H1 (cell line): Measurements from ENCODE around the gene CFAP107. TPM values are rescaled to one million over a fixed set of nuclear protein-coding genes. Genes with fewer than 3 reads are reported as not detected.

Experiments
- CTCF ChIA-PET: fragments of 300-600 bp; sonication (Branson Sonifier 250); formaldehyde crosslinking; loops from one replicate; lab custom pipeline; 2021; ENCODE audit not compliant: partially characterized antibody; lab: Charles Lee
- POLR2A ChIA-PET: fragments of 300-600 bp; sonication (Branson Sonifier 250); formaldehyde crosslinking; loops from one replicate; lab custom pipeline; 2021; ENCODE audit warnings: inconsistent platforms; ENCODE audit not compliant: partially characterized antibody; lab: Charles Lee
- DNase-seq, 2 experiments: peaks; one replicate each; pipeline versions ENCODE4 v3.0.0 to v3.0.0-alpha.2; 2010 to 2022; ENCODE audit warnings: low spot score in 2 of 2, low read depth in 1 of 2, mixed read lengths in 1 of 2
- FAIRE-seq: peaks from 2 replicates; lab custom pipeline; 2011; peaks lifted over from hg19 to GRCh38; lab: Jason Lieb, UNC
- H2AFZ ChIP-seq: 2 replicates; pipeline ENCODE4 v1.8.1; 2012; ENCODE audit warnings: low read length, inconsistent platforms
- H2AK5ac ChIP-seq: 2 replicates; pipeline ENCODE4 v1.6.1; 2013; ENCODE audit warnings: low read depth, low read length
- H2BK120ac ChIP-seq: replicated peaks from 2 replicates; pipeline ENCODE3; 2013; ENCODE audit warnings: low read depth, low read length, inconsistent platforms
- H2BK12ac ChIP-seq: 2 replicates; pipeline ENCODE4 v1.6.1; 2013; ENCODE audit warnings: low read depth, low read length
- H2BK15ac ChIP-seq: 2 replicates; pipeline ENCODE4 v1.6.1; 2013; ENCODE audit warnings: low read length
- H2BK20ac ChIP-seq: 2 replicates; pipeline ENCODE4 v1.6.1; 2013; ENCODE audit warnings: low read length
- H2BK5ac ChIP-seq: 2 replicates; pipeline ENCODE4 v1.6.1; 2013; ENCODE audit warnings: low read depth, low read length
- H3K14ac ChIP-seq: 2 replicates; pipeline ENCODE4 v1.6.1; 2013; ENCODE audit warnings: inconsistent platforms; ENCODE audit not compliant: insufficient read length
- H3K18ac ChIP-seq: 2 replicates; pipeline ENCODE4 v1.6.1; 2013; ENCODE audit warnings: low read length; ENCODE audit errors: extremely low read depth
- H3K23ac ChIP-seq: 2 replicates; pipeline ENCODE4 v1.6.1; 2013; ENCODE audit warnings: inconsistent platforms; ENCODE audit not compliant: insufficient read length
- H3K23me2 ChIP-seq: 2 replicates; pipeline ENCODE4 v1.6.1; 2013; ENCODE audit warnings: low read depth, low read length
- H3K27ac ChIP-seq: 2 replicates; pipeline ENCODE4 v1.6.1; 2011; ENCODE audit warnings: low read depth, low read length, inconsistent platforms
- H3K27me3 ChIP-seq, 4 experiments: replicated peaks in 1 of 4; 1 replicate in 1 of 4; 2 replicates in 3 of 4; pipeline versions ENCODE4 v1.6.1 to v1.8.1; 2011 to 2013; ENCODE audit warnings: low read length in 3 of 4, mild to moderate bottlenecking in 3 of 4, inconsistent platforms in 2 of 4, mixed read lengths in 2 of 4, moderate library complexity in 1 of 4; ENCODE audit not compliant: control insufficient read depth in 3 of 4, insufficient read depth in 3 of 4; ENCODE audit errors: extremely low read depth in 1 of 4
- H3K36me3 ChIP-seq, 4 experiments: 2 replicates each; pipeline versions ENCODE4 v1.6.1 to v1.8.1; 2011 to 2013; ENCODE audit warnings: mild to moderate bottlenecking in 4 of 4, low read length in 3 of 4, moderate library complexity in 2 of 4, control low read depth in 1 of 4, inconsistent platforms in 1 of 4; ENCODE audit not compliant: insufficient read depth in 4 of 4, control insufficient read depth in 2 of 4
- H3K4ac ChIP-seq: replicated peaks from 2 replicates; pipeline ENCODE3; 2013; ENCODE audit warnings: low read length, low read depth, mixed read lengths, inconsistent platforms; ENCODE audit not compliant: insufficient read length
- H3K4me1 ChIP-seq, 4 experiments: replicated peaks in 1 of 4; 1 replicate in 1 of 4; 2 replicates in 3 of 4; pipeline versions ENCODE4 v1.6.1 to v1.8.1; 2011 to 2013; ENCODE audit warnings: low read length in 3 of 4, inconsistent platforms in 2 of 4, mixed read lengths in 1 of 4; ENCODE audit not compliant: insufficient read depth in 4 of 4, control insufficient read depth in 3 of 4
- H3K4me2 ChIP-seq, 2 experiments: 2 replicates each; pipeline versions ENCODE4 v1.6.1 to v1.8.1; 2011 to 2013; ENCODE audit warnings: low read depth in 2 of 2, low read length in 2 of 2, control low read depth in 1 of 2, inconsistent platforms in 1 of 2, mild to moderate bottlenecking in 1 of 2; ENCODE audit not compliant: insufficient read depth in 1 of 2
- H3K4me3 ChIP-seq, 4 experiments: fragments of 200-600, 300-600 bp in 1 of 4; sonication (generic), shearing (Covaris generic), sonication (Bioruptor Twin) in 1 of 4; 2 replicates each; pipeline versions ENCODE4 v1.5.1 to v1.8.1; 2011 to 2016; ENCODE audit warnings: low read length in 4 of 4, low read depth in 3 of 4, control low read depth in 2 of 4, inconsistent platforms in 2 of 4, mild to moderate bottlenecking in 2 of 4, mixed read lengths in 1 of 4, moderate library complexity in 1 of 4; ENCODE audit not compliant: insufficient read depth in 2 of 4; ENCODE audit errors: extremely low read depth in 1 of 4
- H3K56ac ChIP-seq: replicated peaks from 2 replicates; pipeline ENCODE3; 2013; ENCODE audit warnings: low read depth, mild to moderate bottlenecking, mixed read lengths, low read length, inconsistent platforms; ENCODE audit not compliant: insufficient read length
- H3K79me1 ChIP-seq: 2 replicates; pipeline ENCODE4 v1.6.1; 2013; ENCODE audit warnings: low read depth, low read length, control low read depth
- H3K79me2 ChIP-seq, 2 experiments: 2 replicates each; pipeline versions ENCODE4 v1.6.1 to v1.8.1; 2012 to 2013; ENCODE audit warnings: low read length in 2 of 2, mild to moderate bottlenecking in 2 of 2, inconsistent platforms in 1 of 2; ENCODE audit not compliant: insufficient read depth in 2 of 2, control insufficient read depth in 1 of 2
- H3K9ac ChIP-seq, 4 experiments: replicated peaks in 1 of 4; 1 replicate in 1 of 4; 2 replicates in 3 of 4; pipeline versions ENCODE4 v1.6.1 to v1.8.1; 2011 to 2013; ENCODE audit warnings: low read depth in 3 of 4, low read length in 3 of 4, control low read depth in 2 of 4, mild to moderate bottlenecking in 2 of 4, moderate library complexity in 2 of 4, inconsistent platforms in 1 of 4; ENCODE audit errors: extremely low read depth in 1 of 4
- H3K9me3 ChIP-seq, 2 experiments: 2 replicates each; pipeline versions ENCODE4 v1.6.1 to v1.8.1; 2012 to 2013; ENCODE audit warnings: mild to moderate bottlenecking in 2 of 2, moderate library complexity in 2 of 2, control low read depth in 1 of 2, inconsistent platforms in 1 of 2, low read depth in 1 of 2, low read length in 1 of 2, mixed read lengths in 1 of 2; ENCODE audit not compliant: insufficient read depth in 2 of 2
- H4K20me1 ChIP-seq, 2 experiments: replicated peaks in 1 of 2; 2 replicates each; pipeline versions ENCODE3 to v1.8.1; 2011 to 2013; ENCODE audit warnings: inconsistent platforms in 2 of 2, low read length in 2 of 2, mild to moderate bottlenecking in 1 of 2; ENCODE audit not compliant: insufficient read depth in 2 of 2, control insufficient read depth in 1 of 2
- H4K5ac ChIP-seq: 2 replicates; pipeline ENCODE4 v1.6.1; 2013; ENCODE audit warnings: low read length, low read depth, mixed read lengths, inconsistent platforms; ENCODE audit not compliant: insufficient read length
- H4K8ac ChIP-seq: 2 replicates; pipeline ENCODE4 v1.8.0; 2013; ENCODE audit warnings: mild to moderate bottlenecking, moderate library complexity, low read length, inconsistent platforms; ENCODE audit not compliant: insufficient read depth; ENCODE audit errors: extremely low read depth
- H4K91ac ChIP-seq: replicated peaks from 2 replicates; pipeline ENCODE3; 2013; ENCODE audit warnings: low read length, mixed read lengths, inconsistent platforms; ENCODE audit not compliant: insufficient read length
- ASH2L ChIP-seq: fragments of 200-600, 300-600 bp; sonication (generic); IDR thresholded peaks from one replicate; pipeline ENCODE4 v1.7.1; 2017; ENCODE audit warnings: low read length
- CEBPB ChIP-seq: IDR thresholded peaks from 2 replicates; pipeline ENCODE4 v1.6.1; 2012; ENCODE audit warnings: low read depth, low read length
- CHD2 ChIP-seq: IDR thresholded peaks from 2 replicates; pipeline ENCODE4 v1.6.1; 2012; ENCODE audit warnings: low read length, improper control_type of control experiment
- EGR1 ChIP-seq: IDR thresholded peaks from 2 replicates; pipeline ENCODE4 v1.6.1; 2011; ENCODE audit warnings: low read depth, low read length, borderline replicate concordance
- EZH2 ChIP-seq: fragments of 200-600 bp; sonication (generic); IDR thresholded peaks from 2 replicates; pipeline ENCODE4 v1.7.1; 2012; ENCODE audit warnings: low read depth, mild to moderate bottlenecking, moderate library complexity, low read length, inconsistent platforms; ENCODE audit not compliant: severe bottlenecking
- GABPA ChIP-seq: IDR thresholded peaks from 2 replicates; pipeline ENCODE4 v1.6.1; 2011; ENCODE audit warnings: mild to moderate bottlenecking, low read length, moderate library complexity, borderline replicate concordance; ENCODE audit not compliant: insufficient read depth
- JUN ChIP-seq: IDR thresholded peaks from 2 replicates; pipeline ENCODE4 v1.6.1; 2011; ENCODE audit warnings: low read depth, mild to moderate bottlenecking, improper control_type of control experiment, low read length
- POU5F1 ChIP-seq: IDR thresholded peaks from 2 replicates; pipeline ENCODE4 v1.6.1; 2011; ENCODE audit warnings: low read depth, mild to moderate bottlenecking, low read length, moderate library complexity
- RAD21 ChIP-seq, 2 experiments: IDR thresholded peaks in 1 of 2; conservative IDR thresholded peaks in 1 of 2; 2 replicates each; pipeline ENCODE4 v1.6.1; 2011; ENCODE audit warnings: low read depth in 2 of 2, low read length in 2 of 2, improper control_type of control experiment in 1 of 2, inconsistent platforms in 1 of 2, mild to moderate bottlenecking in 1 of 2, moderate library complexity in 1 of 2
- SAP30 ChIP-seq: fragments of 300-600 bp; sonication (generic); IDR thresholded peaks from 2 replicates; pipeline ENCODE4 v1.7.1; 2012; ENCODE audit warnings: low read length, moderate library complexity, mild to moderate bottlenecking, inconsistent platforms; ENCODE audit not compliant: insufficient read depth, insufficient replicate concordance
- SP1 ChIP-seq: IDR thresholded peaks from 2 replicates; pipeline ENCODE4 v1.6.1; 2011; ENCODE audit warnings: low read depth, low read length
- SP2 ChIP-seq: IDR thresholded peaks from 2 replicates; pipeline ENCODE4 v1.6.1; 2012; ENCODE audit warnings: mild to moderate bottlenecking, low read length, inconsistent platforms
- SP4 ChIP-seq: IDR thresholded peaks from 2 replicates; pipeline ENCODE4 v1.6.1; 2012; ENCODE audit warnings: low read length, inconsistent platforms
- TBP ChIP-seq: IDR thresholded peaks from 2 replicates; pipeline ENCODE4 v1.6.1; 2011; ENCODE audit warnings: low read depth, low read length, improper control_type of control experiment
- TEAD4 ChIP-seq: IDR thresholded peaks from 2 replicates; pipeline ENCODE4 v1.6.1; 2012; ENCODE audit warnings: low read depth, low read length, inconsistent platforms, mixed read lengths
- WGBS, 2 experiments: shearing (Covaris generic) in 1 of 2; methylation state at CpG; one replicate each; pipeline versions ENCODE4 v1.1.6 to v1.1.7; 2013 to 2015; ENCODE audit warnings: low lambda C conversion rate in 2 of 2, mixed read lengths in 2 of 2, inconsistent platforms in 1 of 2, low coverage in 1 of 2, missing lambda C conversion rate in 1 of 2; ENCODE audit not compliant: insufficient replicate concordance in 2 of 2, insufficient coverage in 1 of 2, insufficient read length in 1 of 2; ENCODE audit errors: extremely low coverage in 1 of 2, missing lambda C conversion rate in 1 of 2; 5-methylcytosine and 5-hydroxymethylcytosine counted together
- polyA plus RNA-seq, 7 experiments: library from polyadenylated mRNA; depleted of rRNA in 3 of 7; stranded (reverse) in 5 of 7; unstranded in 2 of 7; fragments of >200 nt in 5 of 7; fragments of 200-250 nt in 2 of 7; gene quantifications; 1 replicate in 5 of 7; 2 replicates in 1 of 7; 4 replicates in 1 of 7; pipeline versions ENCODE4 v1.2.1 to v1.2.3, GENCODE V29; 2011 to 2013; ENCODE audit warnings: missing spikeins in 2 of 7, mixed read lengths in 2 of 7
- total RNA-seq: library from RNA; stranded (reverse); fragmentation: NEBNext Ultra II Directional; extraction: Animal tissue kit (Norgen Biotek cat#: 25700); gene quantifications from 2 replicates; pipeline ENCODE4 v1.2.1, GENCODE V29; 2021

Gene CFAP107
- total and polyA plus RNA-seq, 2 of the 8 experiments (the other 6 are each of a cell fraction or from before 2014, with no cell fraction given) = 0.23 TPM; not detected in 1

DNA sequence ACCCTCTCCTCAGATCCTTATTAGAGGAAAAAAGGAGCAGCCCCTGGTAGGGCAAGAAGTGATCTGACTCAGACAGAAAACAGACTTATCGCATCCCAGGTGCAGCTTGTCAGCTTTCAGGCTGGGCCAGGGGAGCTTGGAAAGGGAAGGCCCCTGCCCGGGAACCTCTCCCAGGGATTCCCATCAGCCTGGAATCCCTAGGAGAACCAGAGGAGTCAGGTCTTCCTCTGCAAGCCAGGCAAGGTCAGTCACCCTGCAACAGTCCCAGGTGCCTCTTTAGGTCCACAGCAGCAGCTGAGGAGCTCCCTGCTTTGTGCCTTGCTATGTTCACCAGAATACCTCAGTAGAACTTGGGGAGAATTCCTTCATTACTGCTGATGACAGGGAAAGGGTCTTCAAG is 24.6 kb downstream of the CFAP107 start:
- Histone ChIP-seq H2BK120ac (no peak overlapping the region), H2AFZ (no peak overlapping the region), H3K23ac (no peak overlapping the region), H3K14ac (no peak overlapping the region), H2BK15ac (no peak overlapping the region), H4K5ac (no peak overlapping the region), H3K79me1 (no peaks in the 10 kb centered on the region), H3K18ac (no peak overlapping the region; the same call in 1 of the 2 replicates), H3K56ac (no peak overlapping the region), H3K4me2 (no peak overlapping the region), H3K9me3 (no peaks in the 10 kb centered on the region), H3K9ac (no peak overlapping the region), H4K91ac (no peak overlapping the region), H3K27ac (no peak overlapping the region), H2AK5ac (no peak overlapping the region), H3K79me2 (no peaks in the 10 kb centered on the region), H3K4me1 (no peaks in the 10 kb centered on the region), H3K23me2 (no peaks in the 10 kb centered on the region), H2BK5ac (no peak overlapping the region)
- POLR2A ChIA-PET = no interaction called here
- FAIRE-seq = no peak
- 90% methylated on average over 2 of the region's 2 CpGs; no CpG with 5 or more reads in 1 of the 2 experiments for WGBS, 2 experiments
- CTCF ChIA-PET = interaction anchor here (0.8 to 2.4 kb wide), 3 partner anchors 10 to 431 kb away, joined by 3 to 7 read pairs (median 3); no protein-coding TSS in a partner anchor
- no peak for DNase-seq
- no peak for TF ChIP-seq EZH2
- TF ChIP-seq JUN = no peak
- no peak for TF ChIP-seq SAP30
- no peak for TF ChIP-seq CHD2
- TF ChIP-seq SP4 = no peak
- no peak for TF ChIP-seq CEBPB
- no peak for TF ChIP-seq TEAD4
- TF ChIP-seq EGR1 = no peak
- TF ChIP-seq POU5F1 = no peak
- no peak for TF ChIP-seq SP1
- no peak for TF ChIP-seq GABPA
- TF ChIP-seq TBP = no peak
- no peak for TF ChIP-seq SP2
- no peak for TF ChIP-seq RAD21 (IDR thresholded peaks at IDR 0.05 in 1 of 2, conservative IDR thresholded peaks at IDR 0.05 in 1 of 2; ENCODE audit: low read depth in 2 of 2, low read length in 2 of 2)
- no peak for TF ChIP-seq ASH2L
- TF ChIP-seq, all 59 proteins: peak for 0
- H3K36me3 ChIP-seq = no peaks in the 10 kb centered on the region; a peak in 1 of 8 replicates
- H3K27me3 ChIP-seq = no peaks in the 10 kb centered on the region
- H4K8ac ChIP-seq = no peak overlapping the region
- no peak overlapping the region for H3K4me3 ChIP-seq
- no peak overlapping the region for H2BK20ac ChIP-seq
- H4K20me1 ChIP-seq = no peaks in the 10 kb centered on the region
- H3K4ac ChIP-seq = no peak overlapping the region
- H2BK12ac ChIP-seq = no peak overlapping the region
